Right kidney (tissue), 1 donor: ENCODE results near the gene PUS10.
"Not testable (repeated sequence)": the region's sequence is repeated elsewhere in the genome, so short reads cannot be mapped to it uniquely, and the experiment has no call there.

Experiments used
- DNase-seq: peaks from one replicate; pipeline ENCODE4 v3.0.0-alpha.2; 2016

PUS10 gene

GRCh38 chr2:61012303-61012702 lies 5.8 kb downstream of the PUS10 start:
- DNase-seq: not testable (repeated sequence)

GRCh38 chr2:61011678-61012077 lies 6.4 kb downstream of the PUS10 start:
- DNase-seq: no peak

- no peak for DNase-seq
Observed at GRCh38 chr2:61009355-61009754, 8.7 kb downstream of the PUS10 start.

GRCh38 chr2:61006486-61007105 lies 11.5 kb downstream of the PUS10 start:
- no peak for DNase-seq

GRCh38 chr2:61005736-61006135 lies 12.3 kb downstream of the PUS10 start:
- no peak for DNase-seq

GRCh38 chr2:60998628-60999545 lies 19.2 kb downstream of the PUS10 start:
- no peak for DNase-seq

- DNase-seq: no peak
Observed at GRCh38 chr2:60994131-60994530, 23.9 kb downstream of the PUS10 start.

- DNase-seq: no peak
Observed at GRCh38 chr2:60992985-60993392, 25.1 kb downstream of the PUS10 start.

- no peak for DNase-seq
Observed at GRCh38 chr2:60991644-60992043, 26.4 kb downstream of the PUS10 start.

GRCh38 chr2:60989259-60989658 lies 28.8 kb downstream of the PUS10 start:
- DNase-seq: no peak

GRCh38 chr2:60987656-60988055 lies 30.4 kb downstream of the PUS10 start:
- DNase-seq: not testable (repeated sequence)

- no peak for DNase-seq
Observed at GRCh38 chr2:60987041-60987440, 31.0 kb downstream of the PUS10 start.

- DNase-seq: no peak
Observed at GRCh38 chr2:60984720-60985119, 33.3 kb downstream of the PUS10 start.

- not testable (repeated sequence) for DNase-seq
Observed at GRCh38 chr2:60982066-60982465, 36.0 kb downstream of the PUS10 start.

GRCh38 chr2:60980071-60980815 lies 37.8 kb downstream of the PUS10 start:
- DNase-seq: no peak

- no peak for DNase-seq
Observed at GRCh38 chr2:60979231-60979630, 38.8 kb downstream of the PUS10 start.

GRCh38 chr2:60977562-60977895 lies 40.5 kb downstream of the PUS10 start:
- no peak for DNase-seq

- no peak for DNase-seq
Observed at GRCh38 chr2:60976875-60977561, 41.0 kb downstream of the PUS10 start.

GRCh38 chr2:60976256-60976850 lies 41.7 kb downstream of the PUS10 start:
- DNase-seq: no peak

GRCh38 chr2:60974652-60975051 lies 43.4 kb downstream of the PUS10 start:
- DNase-seq: no peak

- no peak for DNase-seq
Observed at GRCh38 chr2:60973705-60974104, 44.4 kb downstream of the PUS10 start.
